Activated T-helper 9 cell treated with anti-CD3 and anti-CD28 coated beads, Interleukin-2, amount 50 U/mL, for 16 hours (primary cell): ENCODE data around the gene PCSK4.
"Not testable (repeated sequence)": the region's sequence is repeated elsewhere in the genome, so short reads cannot be mapped to it uniquely, and the experiment has no call there.

Experiments used
- DNase-seq: peaks from one replicate; pipeline ENCODE4 v3.0.0-alpha.2; 2020; ENCODE audit warnings: low read depth

The PCSK4 gene

GRCh38 chr19:1505012-1505411, 14.9 kb upstream of the PCSK4 start:
- no peak for DNase-seq

DNA sequence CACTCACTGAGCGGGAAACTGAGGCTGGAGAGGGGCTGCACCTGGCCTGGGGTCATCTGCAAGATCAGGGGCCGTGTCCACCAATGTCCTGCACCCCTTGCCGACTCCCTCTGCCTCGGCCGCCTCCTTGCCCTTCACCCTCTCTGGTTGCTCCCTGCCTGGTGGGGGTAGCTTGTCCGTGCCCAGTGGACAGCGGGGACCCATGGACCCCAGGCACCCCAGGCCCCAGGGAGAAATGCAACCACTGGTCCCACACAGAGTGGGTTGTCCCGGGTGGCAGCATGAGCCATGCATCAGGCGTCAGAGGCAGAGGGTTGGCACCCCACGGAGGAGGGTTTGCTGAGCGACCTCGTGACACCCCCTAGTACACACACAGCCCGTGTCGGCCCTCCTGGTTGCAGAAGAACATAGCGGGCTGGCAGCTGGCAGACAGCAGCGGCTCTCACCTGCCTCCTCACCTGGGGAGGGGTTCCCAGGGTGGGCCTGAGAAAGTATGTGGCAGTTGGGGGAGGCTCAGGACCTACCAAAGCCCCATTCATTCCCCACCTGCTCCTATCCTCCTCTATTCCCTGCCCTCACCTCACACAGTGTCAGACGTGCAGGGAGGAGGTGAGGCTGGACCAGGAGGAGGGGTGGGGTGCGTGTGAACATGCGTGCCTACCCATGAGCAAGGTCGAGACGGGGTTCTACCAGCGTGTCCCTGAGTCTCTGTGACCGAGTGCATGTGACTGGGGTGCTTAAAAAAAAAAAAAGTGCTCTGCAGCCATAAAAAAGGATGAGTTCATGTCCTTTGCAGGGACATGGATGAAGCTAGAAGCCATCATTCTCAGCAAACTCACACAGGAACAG, 14.0 kb upstream of the PCSK4 start:
- no peak for DNase-seq

- peak; percentile 57 for DNase-seq
Measured at GRCh38 chr19:1503089-1503924, 13.2 kb upstream of the PCSK4 start.

DNA sequence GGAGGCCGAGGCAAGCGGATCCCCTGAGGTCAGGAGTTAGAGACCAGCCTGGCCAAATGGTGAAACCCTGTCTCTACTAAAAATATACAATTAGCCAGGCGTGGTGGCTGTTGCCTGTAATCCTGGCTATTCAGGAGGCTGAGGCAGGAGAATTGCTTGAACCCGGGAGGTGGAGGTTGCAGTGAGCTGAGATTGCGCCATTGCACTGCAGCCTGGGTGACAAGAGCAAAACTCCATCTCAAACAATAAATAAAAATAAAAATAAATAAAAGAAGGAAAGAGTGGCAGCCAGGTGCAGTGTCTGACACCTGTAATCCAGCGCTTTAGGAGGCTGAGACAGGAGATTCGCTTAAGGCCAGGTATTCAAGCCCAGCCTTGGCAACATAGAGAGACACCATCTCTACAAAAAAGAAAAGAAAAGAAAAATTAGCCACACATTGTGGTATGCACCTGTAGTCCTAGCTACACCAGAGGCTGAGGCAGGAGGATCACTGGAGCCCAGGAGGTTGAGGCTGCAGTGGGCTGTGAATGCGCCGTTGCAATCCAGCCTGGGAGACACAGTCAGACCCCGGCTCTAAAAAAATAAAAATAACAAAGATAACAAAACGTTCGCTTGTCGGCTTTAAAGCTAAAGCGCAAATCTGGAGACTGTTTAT, 12.4 kb upstream of the PCSK4 start:
- DNase-seq: no peak

DNA sequence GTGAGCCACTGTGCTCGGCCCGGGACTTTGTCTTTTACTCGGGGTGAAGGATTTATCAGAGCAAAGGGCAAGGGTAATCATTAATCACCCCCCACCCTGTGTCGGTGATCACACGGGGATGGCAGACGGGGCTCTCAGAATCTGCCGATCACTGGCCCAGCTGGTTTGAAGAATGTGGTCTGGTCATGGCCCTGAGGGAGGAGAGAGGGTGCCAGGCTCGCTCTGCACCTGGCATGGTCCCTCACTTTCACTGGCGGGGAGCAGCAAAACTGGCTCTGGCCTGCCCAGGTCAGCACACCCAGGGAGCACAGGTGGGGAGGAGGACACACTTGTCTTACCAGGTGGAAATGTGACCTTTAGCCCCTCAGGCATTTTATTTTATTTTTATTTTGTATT, 11.0 kb upstream of the PCSK4 start:
- no peak for DNase-seq

DNA sequence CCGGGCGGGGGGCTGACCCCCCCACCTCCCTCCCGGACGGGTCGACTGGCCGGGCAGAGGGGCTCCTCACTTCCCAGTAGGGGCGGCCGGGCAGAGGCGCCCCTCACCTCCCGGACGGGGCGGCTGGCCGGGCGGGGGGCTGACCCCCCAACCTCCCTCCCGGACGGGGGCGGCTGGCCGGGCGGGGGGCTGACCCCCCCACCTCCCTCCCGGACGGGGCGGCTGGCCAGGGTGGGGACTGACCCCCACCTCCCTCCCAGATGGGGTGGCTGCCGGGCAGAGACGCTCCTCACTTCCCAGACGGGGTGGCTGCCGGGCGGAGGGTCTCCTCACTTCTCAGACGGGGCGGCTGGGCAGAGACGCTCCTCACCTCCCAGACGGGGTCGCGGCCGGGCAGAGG, 9.1 kb upstream of the PCSK4 start:
- DNase-seq: not testable (repeated sequence)

GRCh38 chr19:1497578-1498235, 7.6 kb upstream of the PCSK4 start:
- no peak for DNase-seq

DNA sequence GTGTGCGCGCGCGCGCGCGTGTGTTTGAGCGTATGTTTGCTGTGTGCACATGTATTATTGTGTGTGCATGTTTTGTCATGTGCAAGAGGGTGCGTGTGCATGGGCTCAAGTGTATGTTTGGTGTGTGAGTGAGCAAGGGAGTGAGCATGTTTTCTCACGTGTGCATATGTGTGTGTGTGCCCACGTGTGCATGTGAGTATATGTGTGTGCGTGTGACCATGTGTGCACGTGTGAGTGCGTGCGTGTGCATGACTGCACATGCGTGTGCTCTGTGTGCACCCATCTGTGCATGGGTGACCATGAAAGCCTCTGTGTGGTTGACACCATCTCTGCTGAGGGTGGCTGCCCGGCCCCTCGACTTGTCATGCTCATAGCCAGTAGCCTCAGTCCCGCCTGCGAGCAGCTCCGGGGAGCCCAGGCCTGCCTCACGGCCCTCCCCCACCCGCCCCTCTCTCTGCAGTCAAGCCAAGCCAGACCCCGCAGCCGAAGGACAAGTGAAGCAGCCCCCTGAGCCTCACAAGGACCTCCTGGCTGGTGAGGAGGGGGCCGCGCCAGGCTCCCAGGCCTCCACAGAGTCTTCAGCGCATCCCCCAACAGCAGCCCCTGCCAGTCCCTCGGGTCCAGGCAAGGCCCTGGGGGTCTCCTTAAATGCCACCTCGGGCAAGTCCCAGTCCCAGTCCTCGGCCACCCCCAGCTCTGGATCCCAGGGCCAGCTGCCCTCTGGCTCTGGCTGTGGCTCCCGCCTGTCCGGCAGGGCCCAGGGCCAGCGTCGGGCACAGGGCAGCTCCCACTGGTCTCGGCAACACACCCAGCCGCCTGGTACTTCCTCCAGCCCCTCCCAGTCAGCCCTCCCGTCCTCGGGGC, 6.8 kb upstream of the PCSK4 start:
- DNase-seq: no peak

DNA sequence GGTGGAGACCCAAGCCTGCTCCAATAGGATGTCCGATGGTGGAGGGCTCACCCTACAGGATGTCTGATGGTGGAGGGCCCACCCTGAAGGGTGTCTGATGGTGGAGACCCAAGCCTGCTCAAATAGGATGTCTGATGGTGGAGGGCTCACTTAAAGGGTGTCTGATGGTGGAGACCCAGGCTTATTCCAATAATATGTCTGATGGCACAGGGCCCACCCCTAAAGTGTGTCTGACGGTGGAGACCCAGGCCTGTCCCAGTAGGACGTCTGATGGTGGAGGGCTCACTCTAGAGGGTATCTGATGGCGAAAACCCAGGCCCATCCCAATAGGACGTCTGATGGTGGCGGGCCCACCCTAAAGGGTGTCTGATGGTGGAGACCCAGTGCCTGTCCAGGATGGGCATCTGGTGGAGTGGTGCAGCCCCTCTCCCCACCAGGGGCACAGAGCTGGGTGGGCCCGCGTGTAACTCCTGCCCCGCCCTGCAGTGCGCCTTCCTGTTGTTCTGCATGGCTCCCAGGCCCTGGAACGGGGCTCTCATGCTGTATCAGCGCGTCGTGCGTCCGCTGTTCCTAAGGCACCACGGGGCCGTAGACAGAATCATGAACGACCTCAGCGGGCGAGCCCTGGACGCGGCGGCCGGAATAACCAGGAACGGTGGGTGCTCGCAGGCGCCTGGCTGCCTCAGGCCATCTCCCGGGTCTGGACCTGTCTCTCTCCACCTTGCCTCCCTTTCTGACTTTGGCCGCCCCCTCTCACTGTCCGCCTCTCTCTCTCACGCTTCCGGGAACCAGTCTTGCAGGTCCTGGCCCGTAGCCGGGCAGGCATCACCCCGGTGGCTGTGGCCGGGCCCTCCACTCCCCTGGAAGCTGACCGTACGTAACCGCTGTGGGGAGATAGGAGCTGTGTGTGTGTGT, 5.9 kb upstream of the PCSK4 start:
- no peak for DNase-seq

DNA sequence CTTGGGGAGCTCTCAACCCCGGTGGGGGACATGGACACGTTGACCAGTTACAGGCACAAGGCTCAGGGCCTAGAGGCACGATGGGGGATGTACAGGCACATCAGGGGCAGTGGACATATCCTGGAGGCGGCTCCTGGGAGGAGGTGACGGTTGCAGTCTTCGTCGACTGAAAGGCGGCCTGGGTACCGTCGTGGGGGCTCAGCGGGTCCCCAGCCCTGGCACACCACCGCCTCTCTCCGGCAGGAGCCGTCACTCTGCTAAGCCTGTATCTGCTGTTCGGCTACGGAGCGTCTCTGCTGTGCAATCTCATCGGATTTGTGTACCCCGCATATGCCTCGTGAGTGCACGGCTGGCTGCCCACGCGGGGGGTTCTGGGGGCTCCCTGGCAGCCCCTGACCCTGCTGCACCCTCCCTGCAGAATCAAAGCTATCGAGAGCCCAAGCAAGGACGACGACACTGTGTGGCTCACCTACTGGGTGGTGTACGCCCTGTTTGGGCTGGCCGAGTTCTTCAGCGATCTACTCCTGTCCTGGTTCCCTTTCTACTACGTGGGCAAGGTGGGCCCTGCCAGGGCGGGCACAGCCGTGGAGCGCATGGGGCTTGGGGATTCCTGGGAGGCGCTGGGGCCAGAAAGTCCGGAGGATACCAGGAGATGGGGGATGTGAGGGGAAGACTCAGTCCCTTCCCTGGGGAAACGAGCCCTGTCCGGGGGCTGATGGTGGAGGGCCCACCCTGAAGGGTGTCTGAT, 5.1 kb upstream of the PCSK4 start:
- DNase-seq: no peak

DNA sequence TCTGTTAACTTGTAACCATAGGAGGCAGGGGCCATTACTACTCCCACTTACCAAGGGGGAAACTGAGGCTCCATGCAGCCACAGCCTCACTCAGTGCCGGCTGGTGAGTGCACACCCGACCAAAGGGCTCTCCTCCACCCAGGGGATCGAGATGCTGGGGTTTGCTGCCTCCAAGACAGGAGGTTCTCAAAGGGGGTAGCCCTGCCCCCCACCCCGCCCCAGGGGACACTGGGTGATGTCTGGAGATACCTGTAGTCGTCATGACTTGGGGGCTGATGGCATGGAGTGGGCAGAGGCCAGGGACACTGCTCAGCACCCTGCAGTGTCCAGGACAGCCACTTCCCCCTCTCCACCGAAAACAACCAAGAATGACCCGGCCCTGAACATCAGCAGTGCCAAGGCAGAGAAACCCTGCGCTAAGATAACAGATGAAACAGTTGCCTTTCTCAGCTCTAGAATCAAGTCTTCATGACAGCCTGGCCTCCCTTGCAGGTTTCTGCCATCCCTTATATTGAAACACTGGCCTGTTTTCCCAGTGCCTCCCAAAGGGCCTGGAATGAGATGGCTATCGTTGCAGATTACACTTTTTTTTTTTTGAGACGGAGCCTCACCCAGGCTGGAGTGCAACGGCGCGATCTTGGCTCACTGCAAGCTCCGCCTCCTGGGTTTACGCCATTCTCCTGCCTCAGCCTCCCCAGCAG, 4.1 kb upstream of the PCSK4 start:
- no peak for DNase-seq

DNA sequence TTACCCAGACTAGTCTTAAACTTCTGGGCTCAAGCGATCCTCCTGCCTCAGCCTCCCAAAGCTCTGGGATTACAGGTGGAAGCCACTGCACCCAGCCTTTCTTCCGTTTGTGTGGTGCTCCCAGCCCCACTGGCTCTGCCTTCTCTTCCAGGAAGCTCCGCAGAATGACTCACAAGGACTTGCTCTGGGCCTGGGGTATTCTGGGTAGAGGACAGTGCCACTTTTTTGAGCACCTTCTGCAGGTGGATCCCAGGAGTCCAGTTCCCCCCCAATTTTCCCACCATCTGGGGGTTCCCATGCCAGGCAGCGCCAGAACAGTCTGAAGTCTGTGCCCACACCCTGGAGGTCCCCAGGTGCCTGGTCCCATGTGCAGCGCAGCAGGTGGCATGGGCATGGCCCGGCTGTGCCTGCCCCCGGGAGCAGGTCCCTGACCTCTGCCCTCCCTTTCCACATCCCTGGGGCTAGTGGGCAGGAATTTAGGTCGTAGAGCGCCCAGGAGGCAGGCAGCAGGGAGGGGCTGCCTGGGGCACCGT, 2.4 kb upstream of the PCSK4 start:
- no peak for DNase-seq

DNA sequence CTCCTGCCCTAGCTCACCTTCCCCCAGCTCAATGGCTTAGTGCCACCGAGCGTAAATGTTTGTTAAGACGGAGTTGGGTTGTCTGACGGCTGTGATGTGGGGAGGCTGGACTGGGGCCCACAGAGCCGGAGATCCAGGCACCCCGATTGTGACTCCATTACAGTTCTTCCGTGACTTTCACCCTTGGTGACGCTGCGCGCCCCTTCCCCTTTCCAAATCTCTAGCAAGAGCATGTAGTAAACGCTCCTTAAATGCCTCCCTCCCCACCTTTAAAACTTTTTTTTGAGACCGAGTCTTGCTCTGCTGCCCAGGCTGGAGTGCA, 1.7 kb upstream of the PCSK4 start:
- DNase-seq: no peak

DNA sequence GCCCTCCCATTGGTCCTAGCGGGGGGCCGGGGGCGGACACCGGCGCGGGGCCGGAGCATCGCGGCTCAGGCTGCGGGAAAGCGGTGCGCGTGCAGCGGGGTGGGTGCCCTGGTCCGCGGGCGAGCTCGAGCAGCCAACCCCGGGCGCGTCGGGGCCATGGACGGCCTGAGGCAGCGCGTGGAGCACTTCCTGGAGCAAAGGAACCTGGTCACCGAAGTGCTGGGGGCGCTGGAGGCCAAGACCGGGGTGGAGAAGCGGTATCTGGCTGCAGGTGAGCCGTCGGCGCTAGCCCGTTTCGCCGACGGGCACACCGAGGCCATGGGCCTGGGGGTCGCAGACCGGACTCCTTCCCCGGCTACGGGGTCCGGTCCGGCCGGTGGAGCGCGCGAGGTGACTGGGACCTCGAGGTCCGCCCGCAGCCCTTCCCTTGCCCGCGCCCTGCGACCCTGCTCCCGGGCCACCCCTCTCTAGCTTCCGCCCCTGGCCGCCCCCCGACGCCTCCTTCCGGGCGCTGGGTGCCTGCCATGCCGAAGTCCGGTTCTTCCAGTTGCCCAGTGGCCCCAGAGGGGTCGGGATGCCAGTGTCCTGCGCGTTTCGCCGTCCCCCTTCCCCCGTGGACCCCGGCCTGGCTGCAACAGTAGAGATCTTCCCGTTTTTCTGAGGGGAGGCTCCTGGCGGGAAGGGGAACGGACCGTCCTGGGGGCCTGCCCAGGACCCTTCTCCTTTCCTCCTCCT, 1.1 kb upstream of the PCSK4 start, which contains the start of gene REEP6:
TSS of gene REEP6 (plus strand) at position 68 of the 735 bp plus-strand sequence. CDS start at position 157, 89 bp downstream.
- no peak for DNase-seq

DNA sequence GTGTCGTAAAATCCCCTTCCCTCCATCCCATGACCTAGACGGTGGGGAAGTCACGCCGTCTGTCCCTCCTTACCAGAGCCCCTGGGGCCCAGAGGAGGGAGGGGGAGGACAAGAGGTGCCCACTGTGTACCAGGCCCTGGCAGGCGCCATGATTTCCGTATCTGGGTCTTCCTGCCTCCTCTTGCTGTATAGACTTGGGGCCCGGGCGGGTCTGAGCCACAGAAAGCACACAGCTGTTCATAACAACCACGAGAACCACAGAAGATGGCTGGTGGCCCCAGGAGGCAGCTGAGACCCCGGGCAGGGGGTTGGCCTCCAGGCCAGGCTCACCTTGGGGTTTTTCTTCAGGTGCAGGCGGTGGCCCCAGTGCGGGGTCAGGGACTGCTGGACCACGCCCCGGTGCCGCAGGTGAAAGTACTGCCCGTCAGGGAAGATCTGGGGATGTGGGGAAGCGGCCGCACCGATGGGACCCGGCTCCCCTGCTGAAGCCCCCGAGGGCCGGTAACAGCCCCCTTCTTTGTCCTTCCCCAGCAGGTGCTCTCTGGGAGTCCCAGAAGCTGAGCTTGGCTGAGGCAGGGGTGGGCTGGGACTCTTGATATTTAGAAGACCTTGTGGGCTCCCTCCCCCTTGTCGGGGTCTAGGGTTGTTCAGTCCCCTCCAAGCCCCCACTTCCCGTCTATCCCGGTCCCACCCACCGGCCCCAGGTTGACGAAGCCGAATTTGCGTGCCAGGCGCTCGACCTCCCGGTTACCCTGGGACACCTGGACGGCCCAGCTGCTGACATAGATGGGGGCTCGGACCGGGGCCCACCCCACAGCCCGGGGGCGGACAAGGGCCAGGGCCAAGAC, 463 bp downstream of the PCSK4 start:
- no peak for DNase-seq

DNA sequence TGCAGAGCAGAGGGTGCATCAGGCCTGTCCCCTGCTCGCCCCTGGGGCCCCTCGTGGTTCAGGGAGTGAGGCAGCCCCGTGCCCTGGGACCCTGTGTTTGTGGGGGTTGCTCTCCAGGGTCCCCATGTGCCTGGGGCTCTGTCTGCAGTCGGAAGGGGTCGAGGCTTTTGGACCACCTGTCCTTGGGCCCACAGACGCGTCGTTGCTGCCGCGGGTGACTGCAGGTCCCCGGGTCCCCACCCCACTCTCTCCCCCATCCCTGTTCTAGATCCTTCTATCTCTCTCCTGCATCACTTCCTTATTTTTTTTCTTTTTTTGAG, 1.9 kb downstream of the PCSK4 start:
- DNase-seq: no peak
